Neural cell (in vitro differentiated cells): Measurements from ENCODE around the gene SQSTM1.

Experiments used
- CTCF ChIP-seq: fragments of 450-650 bp; IDR thresholded peaks from 2 replicates; pipeline ENCODE4 v1.5.1; 2014; ENCODE audit warnings: antibody characterized with exemption, mild to moderate bottlenecking, moderate library complexity; ENCODE audit not compliant: poor library complexity, severe bottlenecking
- EP300 ChIP-seq: fragments of 450-650 bp; conservative IDR thresholded peaks from 2 replicates; pipeline ENCODE4 v1.6.1; 2014; ENCODE audit warnings: antibody characterized with exemption, mild to moderate bottlenecking, moderate library complexity; ENCODE audit not compliant: poor library complexity, severe bottlenecking
- EZH2 ChIP-seq: fragments of 200-600, 300-800 bp; shearing (Covaris generic), sonication (generic); IDR thresholded peaks from 2 replicates; pipeline ENCODE4 v1.6.1; 2014; ENCODE audit warnings: antibody characterized with exemption, low read length, borderline replicate concordance, mild to moderate bottlenecking; ENCODE audit not compliant: insufficient read depth, poor library complexity, severe bottlenecking
- POLR2AphosphoS5 ChIP-seq: IDR thresholded peaks from 2 replicates; pipeline ENCODE4 v1.6.1; 2012
- RAD21 ChIP-seq: fragments of 450-650 bp; conservative IDR thresholded peaks from 2 replicates; pipeline ENCODE4 v1.6.1; 2014; ENCODE audit warnings: antibody characterized with exemption, mild to moderate bottlenecking, moderate library complexity
- SMC3 ChIP-seq: fragments of 450-650 bp; conservative IDR thresholded peaks from 2 replicates; pipeline ENCODE4 v1.6.1; 2014; ENCODE audit warnings: antibody characterized with exemption, mild to moderate bottlenecking, moderate library complexity; ENCODE audit not compliant: poor library complexity

GRCh38 chr5:179880066-179880650 lies 59.5 kb downstream of the SQSTM1 start:
- no peak for TF ChIP-seq CTCF
- no peak for TF ChIP-seq EP300
- no peak for TF ChIP-seq SMC3
- no peak for TF ChIP-seq POLR2AphosphoS5
- TF ChIP-seq EZH2 = no peak
- TF ChIP-seq RAD21 = no peak
